GM23338 (cell line): Measurements from ENCODE around the gene DNA2.

Experiments
- CREB1 ChIP-seq: fragments of 250-450 bp; sonication (Bioruptor Pico); IDR thresholded peaks from 2 replicates; pipeline ENCODE4 v1.5.0; 2020; ENCODE audit warnings: low read depth, mild to moderate bottlenecking, moderate library complexity
- EZH2 ChIP-seq: fragments of 200-600 bp; sonication (generic); IDR thresholded peaks from one replicate; pipeline ENCODE4 v1.8.0; 2017; ENCODE audit warnings: antibody characterized with exemption, mild to moderate bottlenecking, low read depth; ENCODE audit not compliant: unreplicated experiment
- EZH2phosphoT487 ChIP-seq: fragments of 200-600 bp; sonication (generic); IDR thresholded peaks from one replicate; pipeline ENCODE4 v1.8.1; 2018; ENCODE audit warnings: antibody characterized with exemption; ENCODE audit not compliant: unreplicated experiment
- JUNB ChIP-seq: IDR thresholded peaks from one replicate; pipeline ENCODE4 v1.6.1; 2016; ENCODE audit warnings: antibody characterized with exemption; ENCODE audit not compliant: unreplicated experiment
- POLR2AphosphoS5 ChIP-seq: IDR thresholded peaks from 2 replicates; pipeline ENCODE4 v1.6.1; 2016; ENCODE audit warnings: antibody characterized with exemption, low read depth
- STAT1 ChIP-seq: IDR thresholded peaks from one replicate; pipeline ENCODE4 v1.6.1; 2016; ENCODE audit warnings: antibody characterized with exemption; ENCODE audit not compliant: unreplicated experiment
- ZNF114 ChIP-seq: fragments of 250-450 bp; sonication (Bioruptor Pico); IDR thresholded peaks from 2 replicates; pipeline ENCODE4 v1.5.0; 2020; ENCODE audit warnings: mild to moderate bottlenecking, moderate library complexity
- ZNF331 ChIP-seq: fragments of 250-450 bp; sonication (Bioruptor Pico); IDR thresholded peaks from 2 replicates; pipeline ENCODE4 v1.5.0; 2020; ENCODE audit warnings: low read depth, mild to moderate bottlenecking, moderate library complexity
- TF ChIP-seq, protein P1 (sequence below), 2 experiments: fragments of 200-600 bp in 1 of 2; sonication (generic) in 1 of 2; conservative IDR thresholded peaks; 2 replicates each; pipeline versions ENCODE4 v1.5.1 to v1.6.1; 2016 to 2017; ENCODE audit warnings: antibody characterized with exemption in 2 of 2, low read depth in 2 of 2, mild to moderate bottlenecking in 2 of 2, moderate library complexity in 1 of 2
- TF ChIP-seq, protein P2 (sequence below): IDR thresholded peaks from 2 replicates; pipeline ENCODE4 v1.6.1; 2016; ENCODE audit warnings: antibody characterized with exemption
- TF ChIP-seq, protein P3 (sequence below): IDR thresholded peaks from one replicate; pipeline ENCODE4 v1.6.1; 2018; ENCODE audit warnings: antibody characterized with exemption; ENCODE audit not compliant: unreplicated experiment

DNA sequence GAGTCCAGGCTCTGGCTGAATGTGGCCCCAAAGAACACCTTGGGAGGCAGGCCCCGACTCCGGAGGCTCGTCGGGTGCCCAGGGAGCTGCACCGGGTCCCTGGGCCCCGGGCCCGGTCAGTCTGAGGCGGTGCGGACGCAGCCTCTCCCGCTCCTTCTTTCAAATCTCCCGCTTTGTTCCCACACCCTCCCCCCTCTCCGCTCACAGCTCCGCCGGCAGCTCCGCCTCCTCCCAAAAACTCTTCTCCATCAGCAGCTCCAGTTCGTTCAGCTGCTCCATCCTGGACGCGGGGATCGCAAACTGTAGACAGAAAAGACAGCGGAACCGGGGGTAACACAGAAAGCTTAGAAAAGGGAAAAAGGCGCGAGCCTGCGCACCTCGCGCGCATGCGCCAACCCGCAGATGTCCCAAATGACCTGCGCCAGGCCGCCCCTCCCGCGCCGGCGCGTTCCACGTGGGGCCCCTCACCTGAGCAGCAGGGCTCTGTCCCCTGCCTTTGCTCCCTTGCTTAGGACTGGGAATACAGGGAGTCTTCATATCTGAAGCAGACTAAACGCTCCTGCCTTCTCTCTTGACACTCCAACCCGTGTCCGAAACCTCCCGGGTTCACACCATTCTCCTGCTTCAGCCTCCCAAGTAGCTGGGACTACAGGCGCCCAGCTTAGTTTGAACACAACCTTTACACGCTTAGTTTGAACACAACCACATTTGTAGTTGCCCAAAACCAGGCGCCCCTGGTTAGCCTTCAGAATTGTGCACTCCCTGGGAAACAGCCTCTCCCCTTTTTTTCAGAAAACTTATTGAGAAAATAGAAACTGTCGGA lies at the start of gene DNA2:
- TF ChIP-seq POLR2AphosphoS5 (peak; percentile 89), ZNF331 (no peak), EZH2phosphoT487 (no peak), CREB1 (CRISPR knock-in tag) (peak; percentile 49; the same call in 1 of the 2 replicates), EZH2 (no peak), JUNB (no peak), STAT1 (no peak), ZNF114 (CRISPR knock-in tag) (no peak)
- TF ChIP-seq, protein P1, sequence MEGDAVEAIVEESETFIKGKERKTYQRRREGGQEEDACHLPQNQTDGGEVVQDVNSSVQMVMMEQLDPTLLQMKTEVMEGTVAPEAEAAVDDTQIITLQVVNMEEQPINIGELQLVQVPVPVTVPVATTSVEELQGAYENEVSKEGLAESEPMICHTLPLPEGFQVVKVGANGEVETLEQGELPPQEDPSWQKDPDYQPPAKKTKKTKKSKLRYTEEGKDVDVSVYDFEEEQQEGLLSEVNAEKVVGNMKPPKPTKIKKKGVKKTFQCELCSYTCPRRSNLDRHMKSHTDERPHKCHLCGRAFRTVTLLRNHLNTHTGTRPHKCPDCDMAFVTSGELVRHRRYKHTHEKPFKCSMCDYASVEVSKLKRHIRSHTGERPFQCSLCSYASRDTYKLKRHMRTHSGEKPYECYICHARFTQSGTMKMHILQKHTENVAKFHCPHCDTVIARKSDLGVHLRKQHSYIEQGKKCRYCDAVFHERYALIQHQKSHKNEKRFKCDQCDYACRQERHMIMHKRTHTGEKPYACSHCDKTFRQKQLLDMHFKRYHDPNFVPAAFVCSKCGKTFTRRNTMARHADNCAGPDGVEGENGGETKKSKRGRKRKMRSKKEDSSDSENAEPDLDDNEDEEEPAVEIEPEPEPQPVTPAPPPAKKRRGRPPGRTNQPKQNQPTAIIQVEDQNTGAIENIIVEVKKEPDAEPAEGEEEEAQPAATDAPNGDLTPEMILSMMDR (conservative IDR thresholded peaks at IDR 0.05; ENCODE audit: low read depth in 2 of 2) = no peak
- TF ChIP-seq, protein P2, sequence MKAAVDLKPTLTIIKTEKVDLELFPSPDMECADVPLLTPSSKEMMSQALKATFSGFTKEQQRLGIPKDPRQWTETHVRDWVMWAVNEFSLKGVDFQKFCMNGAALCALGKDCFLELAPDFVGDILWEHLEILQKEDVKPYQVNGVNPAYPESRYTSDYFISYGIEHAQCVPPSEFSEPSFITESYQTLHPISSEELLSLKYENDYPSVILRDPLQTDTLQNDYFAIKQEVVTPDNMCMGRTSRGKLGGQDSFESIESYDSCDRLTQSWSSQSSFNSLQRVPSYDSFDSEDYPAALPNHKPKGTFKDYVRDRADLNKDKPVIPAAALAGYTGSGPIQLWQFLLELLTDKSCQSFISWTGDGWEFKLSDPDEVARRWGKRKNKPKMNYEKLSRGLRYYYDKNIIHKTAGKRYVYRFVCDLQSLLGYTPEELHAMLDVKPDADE = no peak
- TF ChIP-seq, protein P3, sequence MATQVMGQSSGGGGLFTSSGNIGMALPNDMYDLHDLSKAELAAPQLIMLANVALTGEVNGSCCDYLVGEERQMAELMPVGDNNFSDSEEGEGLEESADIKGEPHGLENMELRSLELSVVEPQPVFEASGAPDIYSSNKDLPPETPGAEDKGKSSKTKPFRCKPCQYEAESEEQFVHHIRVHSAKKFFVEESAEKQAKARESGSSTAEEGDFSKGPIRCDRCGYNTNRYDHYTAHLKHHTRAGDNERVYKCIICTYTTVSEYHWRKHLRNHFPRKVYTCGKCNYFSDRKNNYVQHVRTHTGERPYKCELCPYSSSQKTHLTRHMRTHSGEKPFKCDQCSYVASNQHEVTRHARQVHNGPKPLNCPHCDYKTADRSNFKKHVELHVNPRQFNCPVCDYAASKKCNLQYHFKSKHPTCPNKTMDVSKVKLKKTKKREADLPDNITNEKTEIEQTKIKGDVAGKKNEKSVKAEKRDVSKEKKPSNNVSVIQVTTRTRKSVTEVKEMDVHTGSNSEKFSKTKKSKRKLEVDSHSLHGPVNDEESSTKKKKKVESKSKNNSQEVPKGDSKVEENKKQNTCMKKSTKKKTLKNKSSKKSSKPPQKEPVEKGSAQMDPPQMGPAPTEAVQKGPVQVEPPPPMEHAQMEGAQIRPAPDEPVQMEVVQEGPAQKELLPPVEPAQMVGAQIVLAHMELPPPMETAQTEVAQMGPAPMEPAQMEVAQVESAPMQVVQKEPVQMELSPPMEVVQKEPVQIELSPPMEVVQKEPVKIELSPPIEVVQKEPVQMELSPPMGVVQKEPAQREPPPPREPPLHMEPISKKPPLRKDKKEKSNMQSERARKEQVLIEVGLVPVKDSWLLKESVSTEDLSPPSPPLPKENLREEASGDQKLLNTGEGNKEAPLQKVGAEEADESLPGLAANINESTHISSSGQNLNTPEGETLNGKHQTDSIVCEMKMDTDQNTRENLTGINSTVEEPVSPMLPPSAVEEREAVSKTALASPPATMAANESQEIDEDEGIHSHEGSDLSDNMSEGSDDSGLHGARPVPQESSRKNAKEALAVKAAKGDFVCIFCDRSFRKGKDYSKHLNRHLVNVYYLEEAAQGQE = no peak
